Neuronal stem cell (in vitro differentiated cells): ENCODE measurements around the gene SEPSECS.

ENCODE experiments used
- DNase-seq: peaks from one replicate; pipeline ENCODE4 v3.0.0-alpha.2; 2013; ENCODE audit warnings: low spot score
- H2AFZ ChIP-seq: one replicate; pipeline ENCODE4 v1.6.1; 2013; ENCODE audit warnings: mild to moderate bottlenecking, low read length, inconsistent platforms
- H2AK5ac ChIP-seq: 2 replicates; pipeline ENCODE4 v1.6.1; 2013; ENCODE audit warnings: low read depth, mild to moderate bottlenecking, inconsistent platforms, low read length, moderate library complexity, mixed read lengths
- H2BK120ac ChIP-seq: 2 replicates; pipeline ENCODE4 v1.6.1; 2013; ENCODE audit warnings: low read depth, mild to moderate bottlenecking, inconsistent platforms, low read length, moderate library complexity, mixed read lengths
- H2BK12ac ChIP-seq: one replicate; pipeline ENCODE4 v1.6.1; 2013; ENCODE audit warnings: low read length, inconsistent platforms
- H2BK15ac ChIP-seq: 2 replicates; pipeline ENCODE4 v1.6.1; 2013; ENCODE audit warnings: mild to moderate bottlenecking, low read length, inconsistent platforms, mixed read lengths
- H2BK5ac ChIP-seq: one replicate; pipeline ENCODE4 v1.6.1; 2013; ENCODE audit warnings: inconsistent platforms, mild to moderate bottlenecking, low read length, moderate library complexity
- H3K14ac ChIP-seq: one replicate; pipeline ENCODE4 v1.6.1; 2013; ENCODE audit warnings: low read length, inconsistent platforms
- H3K18ac ChIP-seq: 2 replicates; pipeline ENCODE4 v1.6.1; 2013; ENCODE audit warnings: low read length, inconsistent platforms
- H3K23ac ChIP-seq: 2 replicates; pipeline ENCODE4 v1.6.1; 2013; ENCODE audit warnings: low read depth, mild to moderate bottlenecking, mixed read lengths, low read length, inconsistent platforms; ENCODE audit not compliant: poor library complexity
- H3K27ac ChIP-seq: replicated peaks from 3 replicates; pipeline ENCODE4 v1.5.1; 2013; ENCODE audit warnings: low read length, inconsistent platforms
- H3K27me3 ChIP-seq, 3 experiments: 2 replicates each; pipeline ENCODE4 v1.6.1; 2013; ENCODE audit warnings: low read length in 3 of 3, mild to moderate bottlenecking in 2 of 3, inconsistent platforms in 1 of 3, low read depth in 1 of 3, mixed read lengths in 1 of 3, moderate library complexity in 1 of 3; ENCODE audit not compliant: control insufficient read depth in 3 of 3, insufficient read depth in 3 of 3
- H3K36me3 ChIP-seq, 2 donors: replicated peaks in 1 of 2; 2 replicates each; pipeline ENCODE4 v1.6.1; 2013; ENCODE audit warnings: low read length in 2 of 2; ENCODE audit not compliant: control insufficient read depth in 2 of 2, insufficient read depth in 2 of 2
- H3K4ac ChIP-seq: 2 replicates; pipeline ENCODE4 v1.6.1; 2013; ENCODE audit warnings: inconsistent platforms, mild to moderate bottlenecking, low read length, moderate library complexity
- H3K4me1 ChIP-seq, 2 donors: 1 replicate in 1 of 2; 2 replicates in 1 of 2; pipeline ENCODE4 v1.6.1; 2013; ENCODE audit warnings: low read length in 2 of 2, low read depth in 1 of 2; ENCODE audit not compliant: control insufficient read depth in 2 of 2, insufficient read depth in 1 of 2
- H3K4me2 ChIP-seq: one replicate; pipeline ENCODE4 v1.6.1; 2013; ENCODE audit warnings: mild to moderate bottlenecking, low read length, inconsistent platforms; ENCODE audit not compliant: insufficient read depth, poor library complexity, severe bottlenecking
- H3K4me3 ChIP-seq, 2 donors: 2 replicates each; pipeline ENCODE4 v1.5.1; 2013; ENCODE audit warnings: low read length in 2 of 2, mild to moderate bottlenecking in 2 of 2, inconsistent platforms in 1 of 2, moderate library complexity in 1 of 2
- H3K79me1 ChIP-seq: one replicate; pipeline ENCODE4 v1.6.1; 2013; ENCODE audit warnings: low read depth, mild to moderate bottlenecking, inconsistent platforms, low read length, moderate library complexity
- H3K9ac ChIP-seq: one replicate; pipeline ENCODE4 v1.6.1; 2013; ENCODE audit warnings: mild to moderate bottlenecking, low read depth, low read length, inconsistent platforms; ENCODE audit not compliant: poor library complexity
- H3K9me3 ChIP-seq, 2 donors: replicated peaks in 1 of 2; 2 replicates each; pipeline versions ENCODE3 to v1.6.1; 2013; ENCODE audit warnings: low read length in 2 of 2, mild to moderate bottlenecking in 2 of 2, inconsistent platforms in 1 of 2, low read depth in 1 of 2, mixed read lengths in 1 of 2, moderate library complexity in 1 of 2; ENCODE audit not compliant: control insufficient read depth in 2 of 2, insufficient read depth in 1 of 2
- H4K8ac ChIP-seq: one replicate; pipeline ENCODE4 v1.6.1; 2013; ENCODE audit warnings: low read depth, mild to moderate bottlenecking, inconsistent platforms, low read length, moderate library complexity
- H4K91ac ChIP-seq: one replicate; pipeline ENCODE4 v1.6.1; 2013; ENCODE audit warnings: low read length, low read depth, mild to moderate bottlenecking, inconsistent platforms; ENCODE audit not compliant: poor library complexity
- WGBS, 2 donors: extraction: QIAGEN DNeasy Blood & Tissue Kit; methylation state at CpG; one replicate each; pipeline ENCODE4 v1.1.7; 2013; ENCODE audit warnings: missing lambda C conversion rate in 2 of 2, mixed read lengths in 1 of 2; ENCODE audit not compliant: insufficient read length in 2 of 2, insufficient replicate concordance in 1 of 2; ENCODE audit errors: extremely low coverage in 2 of 2; 5-methylcytosine and 5-hydroxymethylcytosine counted together

Gene SEPSECS

GRCh38 chr4:25100710-25101109 is 59.5 kb downstream of the SEPSECS start:
- Histone ChIP-seq H3K4ac (no peak overlapping the region), H3K9ac (no peak overlapping the region), H2BK120ac (no peak overlapping the region), H2BK15ac (no peak overlapping the region), H3K27me3 (no peaks in the 10 kb centered on the region), H2AFZ (no peak overlapping the region), H3K27ac (no peak overlapping the region), H3K4me1 (peaks cover 2 to 5% of the 10 kb centered on the region in 2 donors), H4K8ac (no peak overlapping the region), H3K36me3 (no peaks in the 10 kb centered on the region), H3K18ac (no peak overlapping the region), H3K79me1 (no peaks in the 10 kb centered on the region), H3K23ac (no peak overlapping the region), H2AK5ac (no peak overlapping the region), H3K9me3 (peaks cover 4 to 7% of the 10 kb centered on the region in 2 donors), H3K14ac (no peak overlapping the region), H2BK12ac (no peak overlapping the region), H3K4me3 (no peak overlapping the region), H3K4me2 (no peak overlapping the region), H2BK5ac (no peak overlapping the region), H4K91ac (no peak overlapping the region)
- DNase-seq: no peak

- Histone ChIP-seq H3K27me3 (no peaks in the 10 kb centered on the region), H2BK120ac (no peak overlapping the region), H2BK15ac (no peak overlapping the region), H3K4me1 (peaks cover 2 to 5% of the 10 kb centered on the region in 2 donors), H3K36me3 (no peaks in the 10 kb centered on the region), H2BK12ac (no peak overlapping the region), H3K14ac (no peak overlapping the region), H3K4ac (no peak overlapping the region), H4K91ac (no peak overlapping the region), H3K79me1 (no peaks in the 10 kb centered on the region), H3K18ac (no peak overlapping the region), H4K8ac (no peak overlapping the region), H3K4me2 (no peak overlapping the region), H3K4me3 (no peak overlapping the region), H3K23ac (no peak overlapping the region), H3K27ac (no peak overlapping the region), H2AFZ (peak overlapping the region; percentile 16), H2AK5ac (no peak overlapping the region), H2BK5ac (no peak overlapping the region), H3K9me3 (peaks cover 4 to 7% of the 10 kb centered on the region in 2 donors), H3K9ac (no peak overlapping the region)
- WGBS, 2 donors: no CpG with 5 or more reads among the region's 4 CpGs
- DNase-seq: no peak
Measured at GRCh38 chr4:25100021-25100555, 60.2 kb downstream of the SEPSECS start.

GRCh38 chr4:25098964-25099891 is 61.0 kb downstream of the SEPSECS start:
- H2AFZ ChIP-seq: no peak overlapping the region
- peaks cover 4 to 7% of the 10 kb centered on the region in 2 donors for H3K9me3 ChIP-seq
- no peak overlapping the region for H3K4me2 ChIP-seq
- no peaks in the 10 kb centered on the region for H3K36me3 ChIP-seq
- no peak overlapping the region for H4K91ac ChIP-seq
- H3K14ac ChIP-seq: no peak overlapping the region
- no peak overlapping the region for H2AK5ac ChIP-seq
- no peak overlapping the region for H2BK15ac ChIP-seq
- H3K9ac ChIP-seq: no peak overlapping the region
- H3K4ac ChIP-seq: no peak overlapping the region
- H2BK120ac ChIP-seq: no peak overlapping the region
- no peak overlapping the region for H3K4me3 ChIP-seq
- no peak overlapping the region for H3K18ac ChIP-seq
- no peak overlapping the region for H2BK12ac ChIP-seq
- no CpG with 5 or more reads among the region's 10 CpGs for WGBS, 2 donors
- no peak overlapping the region for H3K23ac ChIP-seq
- no peak overlapping the region for H4K8ac ChIP-seq
- H3K27me3 ChIP-seq: no peaks in the 10 kb centered on the region
- H3K4me1 ChIP-seq: peaks cover 2 to 5% of the 10 kb centered on the region in 2 donors
- no peak overlapping the region for H2BK5ac ChIP-seq
- DNase-seq: no peak
- H3K79me1 ChIP-seq: no peaks in the 10 kb centered on the region
- H3K27ac ChIP-seq: no peak overlapping the region

- no peaks in the 10 kb centered on the region for H3K36me3 ChIP-seq
- no peaks in the 10 kb centered on the region for H3K79me1 ChIP-seq
- H3K4ac ChIP-seq: no peak overlapping the region
- H2BK120ac ChIP-seq: no peak overlapping the region
- no peak overlapping the region for H4K91ac ChIP-seq
- no peak overlapping the region for H3K27ac ChIP-seq
- no peak overlapping the region for H4K8ac ChIP-seq
- H3K4me1 ChIP-seq: peaks cover 2 to 6% of the 10 kb centered on the region in 2 donors
- H2AFZ ChIP-seq: peak overlapping the region; percentile 14
- H2AK5ac ChIP-seq: no peak overlapping the region
- H3K4me2 ChIP-seq: no peak overlapping the region
- H2BK12ac ChIP-seq: no peak overlapping the region
- no peak for DNase-seq
- no peaks in the 10 kb centered on the region for H3K27me3 ChIP-seq
- H3K4me3 ChIP-seq: no peak overlapping the region
- H3K14ac ChIP-seq: no peak overlapping the region
- no peak overlapping the region for H3K18ac ChIP-seq
- H2BK5ac ChIP-seq: no peak overlapping the region
- no peak overlapping the region for H3K23ac ChIP-seq
- no peak overlapping the region for H2BK15ac ChIP-seq
- peaks cover 8 to 12% of the 10 kb centered on the region in 2 donors for H3K9me3 ChIP-seq
- no peak overlapping the region for H3K9ac ChIP-seq
- WGBS, 2 donors: no CpG with 5 or more reads among the region's 11 CpGs
Measured at GRCh38 chr4:25096981-25097443, 63.2 kb downstream of the SEPSECS start.
